ENCODE measurements around the gene KHK. TPM values are rescaled to one million over a fixed set of nuclear protein-coding genes. Genes with fewer than 3 reads are reported as not detected.
A peak's percentile ranks its signal among the peaks of the same experiment; 100 is the strongest.
"Not testable (repeated sequence)": the region's sequence is repeated elsewhere in the genome, so short reads cannot be mapped to it uniquely, and the experiment has no call there.

KHK gene
- total and polyA plus RNA-seq, 2 donors, result 1.5 to 2.5 TPM

GRCh38 chr2:27070653-27071276 is 15.8 kb upstream of the KHK start:
- Histone ChIP-seq H3K27me3 (ENCODE audit: control insufficient read depth in 2 of 2, insufficient read depth in 1 of 2, low read length in 1 of 2) (no peaks in the 10 kb centered on the region), H3K4me3 (ENCODE audit: low read length in 2 of 2) (peak overlapping the region; percentile 75 to 96), H3K4me1 (ENCODE audit: control insufficient read depth in 2 of 2, insufficient read depth in 2 of 2, low read length in 2 of 2) (peaks cover 20 to 49% of the 10 kb centered on the region in 2 donors), H3K36me3 (ENCODE audit: control insufficient read depth in 2 of 2, insufficient read depth in 2 of 2, low read length in 1 of 2) (peaks cover 33% of the 10 kb centered on the region in 2 donors), H3K9me3 (ENCODE audit: control insufficient read depth in 2 of 2, insufficient read depth in 1 of 2, low read length in 1 of 2) (no peaks in the 10 kb centered on the region), H3K27ac (ENCODE audit: low read depth in 1 of 2, low read length in 1 of 2) (peak overlapping the region; percentile 85 to 88)
- no peak for DNase-seq (ENCODE audit: low read depth in 6 of 9, low spot score in 9 of 9)
- 9% methylated on average over 11 of the region's 11 CpGs for WGBS

GRCh38 chr2:27071277-27071989 is 15.1 kb upstream of the KHK start, which contains the start of gene OST4:
Gene OST4, minus strand, starts transcription at chr2:27071654.
- DNase-seq (ENCODE audit: low read depth in 6 of 9, low spot score in 9 of 9), result peak in 7 of 9 donors; percentile 65 to 94 (median 86)
- peak within 1 kb of the TSS; percentile 87 to 88 for H3K27ac ChIP-seq (ENCODE audit: low read depth in 1 of 2, low read length in 1 of 2)
- peak within 1 kb of the TSS; percentile 75 to 96 for H3K4me3 ChIP-seq (ENCODE audit: low read length in 2 of 2)
- H3K4me1 ChIP-seq (ENCODE audit: control insufficient read depth in 2 of 2, insufficient read depth in 2 of 2, low read length in 2 of 2), result peaks cover 22 to 54% of the 10 kb centered on the region in 2 donors
- no peaks in the 10 kb centered on the region for H3K27me3 ChIP-seq (ENCODE audit: control insufficient read depth in 2 of 2, insufficient read depth in 1 of 2, low read length in 1 of 2)
- no peaks in the 10 kb centered on the region for H3K9me3 ChIP-seq (ENCODE audit: control insufficient read depth in 2 of 2, insufficient read depth in 1 of 2, low read length in 1 of 2)
- WGBS, result under 1% methylated on average over 86 of the region's 86 CpGs
- peaks cover 30 to 31% of the 10 kb centered on the region in 2 donors for H3K36me3 ChIP-seq (ENCODE audit: control insufficient read depth in 2 of 2, insufficient read depth in 2 of 2, low read length in 1 of 2)

- H3K36me3 ChIP-seq (ENCODE audit: control insufficient read depth in 2 of 2, insufficient read depth in 2 of 2, low read length in 1 of 2), result peaks cover 23 to 29% of the 10 kb centered on the region in 2 donors
- whole genome bisulfite sequencing, result 6% methylated on average over 34 of the region's 34 CpGs
- peak overlapping the region; percentile 75 to 83 for H3K4me3 ChIP-seq (ENCODE audit: low read length in 2 of 2)
- H3K4me1 ChIP-seq (ENCODE audit: control insufficient read depth in 2 of 2, insufficient read depth in 2 of 2, low read length in 2 of 2), result peaks cover 22 to 58% of the 10 kb centered on the region in 2 donors
- no peaks in the 10 kb centered on the region for H3K9me3 ChIP-seq (ENCODE audit: control insufficient read depth in 2 of 2, insufficient read depth in 1 of 2, low read length in 1 of 2)
- no peaks in the 10 kb centered on the region for H3K27me3 ChIP-seq (ENCODE audit: control insufficient read depth in 2 of 2, insufficient read depth in 1 of 2, low read length in 1 of 2)
- peak overlapping the region; percentile 87 to 88 for H3K27ac ChIP-seq (ENCODE audit: low read depth in 1 of 2, low read length in 1 of 2)
- DNase-seq (ENCODE audit: low read depth in 6 of 9, low spot score in 9 of 9), result peak in 3 of 9 donors; percentile 27 to 56 (median 37)
Observed at GRCh38 chr2:27071990-27072830, 14.4 kb upstream of the KHK start.

GRCh38 chr2:27072920-27073319 is 13.7 kb upstream of the KHK start:
- Histone ChIP-seq H3K4me3 (ENCODE audit: low read length in 2 of 2) (no peak overlapping the region), H3K9me3 (ENCODE audit: control insufficient read depth in 2 of 2, insufficient read depth in 1 of 2, low read length in 1 of 2) (no peaks in the 10 kb centered on the region), H3K27ac (ENCODE audit: low read depth in 1 of 2, low read length in 1 of 2) (peak overlapping the region; percentile 46 to 87), H3K27me3 (ENCODE audit: control insufficient read depth in 2 of 2, insufficient read depth in 1 of 2, low read length in 1 of 2) (no peaks in the 10 kb centered on the region), H3K4me1 (ENCODE audit: control insufficient read depth in 2 of 2, insufficient read depth in 2 of 2, low read length in 2 of 2) (peaks cover 22 to 65% of the 10 kb centered on the region in 2 donors), H3K36me3 (ENCODE audit: control insufficient read depth in 2 of 2, insufficient read depth in 2 of 2, low read length in 1 of 2) (peaks cover 16 to 22% of the 10 kb centered on the region in 2 donors)
- WGBS, result 90% methylated on average over 5 of the region's 5 CpGs
- no peak for DNase-seq (ENCODE audit: low read depth in 6 of 9, low spot score in 9 of 9)

DNA sequence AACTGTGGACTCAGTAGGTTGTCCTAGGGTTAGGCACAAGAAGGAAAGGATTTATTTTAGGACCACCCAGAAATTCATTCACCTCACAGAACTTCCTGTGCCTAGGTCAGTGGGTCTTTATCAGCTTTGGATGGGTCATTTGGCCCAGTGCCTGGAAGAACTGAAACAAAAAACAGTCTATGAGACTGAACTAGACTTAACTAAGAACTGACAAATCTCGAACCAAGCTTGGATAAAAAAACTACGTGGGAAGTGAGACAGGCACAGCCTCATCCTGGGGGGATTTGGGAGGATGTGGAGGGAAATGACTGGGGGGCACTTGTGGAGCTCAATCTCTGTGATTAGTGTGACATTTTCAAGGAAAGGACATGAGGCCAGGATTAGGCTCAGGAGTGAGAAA is 12.8 kb upstream of the KHK start:
- H3K9me3 ChIP-seq (ENCODE audit: control insufficient read depth in 2 of 2, insufficient read depth in 1 of 2, low read length in 1 of 2), result no peaks in the 10 kb centered on the region
- peaks cover 8 to 13% of the 10 kb centered on the region in 2 donors for H3K36me3 ChIP-seq (ENCODE audit: control insufficient read depth in 2 of 2, insufficient read depth in 2 of 2, low read length in 1 of 2)
- H3K27ac ChIP-seq (ENCODE audit: low read depth in 1 of 2, low read length in 1 of 2), result peak overlapping the region; percentile 10 to 15
- H3K4me3 ChIP-seq (ENCODE audit: low read length in 2 of 2), result no peak overlapping the region
- 85% methylated on average over 2 of the region's 2 CpGs for WGBS
- no peak for DNase-seq (ENCODE audit: low read depth in 6 of 9, low spot score in 9 of 9)
- peaks cover 0 to 4% of the 10 kb centered on the region in 2 donors for H3K27me3 ChIP-seq (ENCODE audit: control insufficient read depth in 2 of 2, insufficient read depth in 1 of 2, low read length in 1 of 2)
- H3K4me1 ChIP-seq (ENCODE audit: control insufficient read depth in 2 of 2, insufficient read depth in 2 of 2, low read length in 2 of 2), result peaks cover 22 to 73% of the 10 kb centered on the region in 2 donors

- no peak overlapping the region for H3K4me3 ChIP-seq (ENCODE audit: low read length in 2 of 2)
- WGBS, result 41% methylated on average over 4 of the region's 4 CpGs
- peak in 4 of 9 donors; percentile 30 to 82 (median 60) for DNase-seq (ENCODE audit: low read depth in 6 of 9, low spot score in 9 of 9)
- peaks cover 20 to 81% of the 10 kb centered on the region in 2 donors for H3K4me1 ChIP-seq (ENCODE audit: control insufficient read depth in 2 of 2, insufficient read depth in 2 of 2, low read length in 2 of 2)
- no peaks in the 10 kb centered on the region for H3K9me3 ChIP-seq (ENCODE audit: control insufficient read depth in 2 of 2, insufficient read depth in 1 of 2, low read length in 1 of 2)
- peak overlapping the region; percentile 61 to 82 for H3K27ac ChIP-seq (ENCODE audit: low read depth in 1 of 2, low read length in 1 of 2)
- peaks cover 0 to 2% of the 10 kb centered on the region in 2 donors for H3K36me3 ChIP-seq (ENCODE audit: control insufficient read depth in 2 of 2, insufficient read depth in 2 of 2, low read length in 1 of 2)
- peaks cover 0 to 10% of the 10 kb centered on the region in 2 donors for H3K27me3 ChIP-seq (ENCODE audit: control insufficient read depth in 2 of 2, insufficient read depth in 1 of 2, low read length in 1 of 2)
Observed at GRCh38 chr2:27074738-27075565, 11.6 kb upstream of the KHK start.

DNA sequence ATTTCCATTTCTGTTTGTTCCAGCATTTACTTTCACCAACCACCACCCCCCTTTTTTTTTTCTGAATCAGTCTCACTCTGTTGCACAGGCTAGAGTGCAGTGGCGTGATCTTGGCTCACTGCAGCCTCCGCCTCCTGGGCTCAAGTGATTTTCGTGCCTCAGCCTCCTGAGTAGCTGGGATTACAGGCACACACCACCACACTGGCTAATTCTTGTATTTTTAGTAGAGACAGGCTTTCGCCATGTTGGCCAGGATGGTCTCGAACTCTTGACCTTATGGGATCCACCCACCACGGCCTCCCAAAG is 11.1 kb upstream of the KHK start:
- not testable (repeated sequence) for H3K9me3 ChIP-seq (ENCODE audit: control insufficient read depth in 2 of 2, insufficient read depth in 1 of 2, low read length in 1 of 2); DNase-seq (ENCODE audit: low read depth in 6 of 9, low spot score in 9 of 9); H3K36me3 ChIP-seq (ENCODE audit: control insufficient read depth in 2 of 2, insufficient read depth in 2 of 2, low read length in 1 of 2); H3K4me3 ChIP-seq (ENCODE audit: low read length in 2 of 2); H3K27me3 ChIP-seq (ENCODE audit: control insufficient read depth in 2 of 2, insufficient read depth in 1 of 2, low read length in 1 of 2)
- peak overlapping the region; percentile 61 to 82 for H3K27ac ChIP-seq (ENCODE audit: low read depth in 1 of 2, low read length in 1 of 2)
- peaks cover 14 to 81% of the 10 kb centered on the region in 2 donors for H3K4me1 ChIP-seq (ENCODE audit: control insufficient read depth in 2 of 2, insufficient read depth in 2 of 2, low read length in 2 of 2)
- WGBS, result 59% methylated on average over 6 of the region's 6 CpGs

DNA sequence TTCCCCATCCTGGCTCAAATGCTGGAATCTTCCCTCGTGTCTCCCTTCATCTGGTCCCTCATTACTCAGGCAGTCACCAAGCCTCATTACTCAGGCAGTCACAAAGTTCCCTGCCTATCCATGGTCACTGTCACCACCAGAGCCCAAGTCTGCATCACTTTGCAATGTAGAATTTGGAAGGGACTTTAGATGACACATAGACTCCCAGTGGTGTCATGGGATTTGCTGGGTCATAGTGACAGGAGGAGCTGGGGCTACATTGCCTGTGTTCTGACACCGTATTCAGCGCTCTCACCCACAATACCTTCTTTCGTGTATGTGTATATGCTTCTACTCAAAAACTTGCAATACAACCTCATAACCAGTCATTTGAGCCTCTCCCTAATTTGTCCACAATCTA is 10.2 kb upstream of the KHK start:
- Histone ChIP-seq H3K4me1 (ENCODE audit: control insufficient read depth in 2 of 2, insufficient read depth in 2 of 2, low read length in 2 of 2) (peaks cover 11 to 83% of the 10 kb centered on the region in 2 donors), H3K9me3 (ENCODE audit: control insufficient read depth in 2 of 2, insufficient read depth in 1 of 2, low read length in 1 of 2) (no peaks in the 10 kb centered on the region), H3K27me3 (ENCODE audit: control insufficient read depth in 2 of 2, insufficient read depth in 1 of 2, low read length in 1 of 2) (peaks cover 0 to 10% of the 10 kb centered on the region in 2 donors), H3K27ac (ENCODE audit: low read depth in 1 of 2, low read length in 1 of 2) (no peak overlapping the region), H3K36me3 (ENCODE audit: control insufficient read depth in 2 of 2, insufficient read depth in 2 of 2, low read length in 1 of 2) (no peaks in the 10 kb centered on the region), H3K4me3 (ENCODE audit: low read length in 2 of 2) (no peak overlapping the region)
- DNase-seq (ENCODE audit: low read depth in 6 of 9, low spot score in 9 of 9), result no peak
- WGBS, result 98% methylated on average over 4 of the region's 4 CpGs
